RWPE1 (cell line): ENCODE data around the gene CHAC1.
A peak's percentile ranks its signal among the peaks of the same experiment; 100 is the strongest.

ENCODE experiments used
- CTCF ChIA-PET: fragments of 350-600 bp; sonication (Branson Sonifier 250); formaldehyde crosslinking; extraction: SDS; loops from one replicate; lab custom pipeline; 2021; lab: Yijun Ruan, JAX
- POLR2A ChIA-PET: fragments of 400-600 bp; formaldehyde crosslinking; extraction: SDS; loops from one replicate; lab custom pipeline; 2020; ENCODE audit warnings: antibody characterized with exemption; ENCODE audit not compliant: low non-redundant PET; lab: Yijun Ruan, JAX
- DNase-seq: peaks from one replicate; pipeline ENCODE4 v3.0.0; 2012; ENCODE audit warnings: low spot score
- H3K27ac ChIP-seq: fragments of 450-650 bp; 2 replicates; pipeline ENCODE4 v1.5.1; 2017
- TF ChIP-seq, protein P1 (sequence below): fragments of 450-650 bp; conservative IDR thresholded peaks from 2 replicates; pipeline ENCODE4 v1.5.1; 2017; ENCODE audit warnings: low read depth, mild to moderate bottlenecking

The CHAC1 gene

DNA sequence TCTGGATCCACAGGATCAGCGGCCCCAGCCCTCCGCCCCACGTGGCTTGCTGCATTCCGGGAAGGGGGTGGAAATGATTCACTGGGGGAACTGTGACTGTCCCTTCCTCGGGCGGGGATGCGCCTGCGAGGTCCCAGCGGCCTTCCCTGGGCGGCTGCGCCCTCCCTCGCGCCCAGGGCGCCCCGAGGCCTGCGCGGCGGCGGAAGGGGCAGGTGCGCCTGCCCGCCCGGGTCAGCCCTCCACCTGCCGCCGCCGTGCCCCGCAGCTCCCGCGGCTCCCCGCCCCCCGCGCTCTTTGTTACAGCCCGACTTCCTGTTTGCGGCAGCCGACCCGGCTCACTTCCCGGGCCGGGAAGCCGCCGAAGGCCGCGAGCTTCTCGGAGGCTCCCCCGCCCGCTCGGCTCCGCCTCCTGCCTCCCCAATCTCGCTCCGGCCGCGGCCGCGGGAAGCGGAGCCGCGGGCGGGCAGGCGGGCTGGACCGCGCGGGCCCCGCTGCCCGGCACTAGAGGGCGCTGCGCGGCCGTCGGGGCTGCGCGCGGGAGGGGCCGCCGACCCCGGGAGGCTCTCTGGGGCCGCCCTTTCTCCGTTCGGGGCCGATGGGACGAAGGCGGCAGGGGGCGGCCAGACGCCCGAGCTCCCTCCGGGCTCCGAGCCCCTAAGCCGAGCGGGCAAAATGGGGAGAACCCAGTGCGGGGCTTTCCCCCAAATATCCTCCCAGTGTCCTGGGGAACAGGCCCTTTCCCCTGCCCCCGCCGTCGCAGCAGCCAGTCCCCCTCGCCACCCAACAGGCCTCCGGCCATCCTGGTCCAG is 11.5 kb upstream of the CHAC1 start:
- TF ChIP-seq, protein P1, sequence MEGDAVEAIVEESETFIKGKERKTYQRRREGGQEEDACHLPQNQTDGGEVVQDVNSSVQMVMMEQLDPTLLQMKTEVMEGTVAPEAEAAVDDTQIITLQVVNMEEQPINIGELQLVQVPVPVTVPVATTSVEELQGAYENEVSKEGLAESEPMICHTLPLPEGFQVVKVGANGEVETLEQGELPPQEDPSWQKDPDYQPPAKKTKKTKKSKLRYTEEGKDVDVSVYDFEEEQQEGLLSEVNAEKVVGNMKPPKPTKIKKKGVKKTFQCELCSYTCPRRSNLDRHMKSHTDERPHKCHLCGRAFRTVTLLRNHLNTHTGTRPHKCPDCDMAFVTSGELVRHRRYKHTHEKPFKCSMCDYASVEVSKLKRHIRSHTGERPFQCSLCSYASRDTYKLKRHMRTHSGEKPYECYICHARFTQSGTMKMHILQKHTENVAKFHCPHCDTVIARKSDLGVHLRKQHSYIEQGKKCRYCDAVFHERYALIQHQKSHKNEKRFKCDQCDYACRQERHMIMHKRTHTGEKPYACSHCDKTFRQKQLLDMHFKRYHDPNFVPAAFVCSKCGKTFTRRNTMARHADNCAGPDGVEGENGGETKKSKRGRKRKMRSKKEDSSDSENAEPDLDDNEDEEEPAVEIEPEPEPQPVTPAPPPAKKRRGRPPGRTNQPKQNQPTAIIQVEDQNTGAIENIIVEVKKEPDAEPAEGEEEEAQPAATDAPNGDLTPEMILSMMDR: peak; percentile 99
- peak; percentile 80 for DNase-seq
- POLR2A ChIA-PET: interaction anchor here (0.6 to 1.6 kb wide), 7 partner anchors 11 to 129 kb away, joined by 3 to 5 read pairs (median 4); partner anchors contain the start of gene CHAC1
- H3K27ac ChIP-seq: peak overlapping the region; percentile 39
- CTCF ChIA-PET: interaction anchor here (0.5 to 2.9 kb wide), 41 partner anchors 9 to 489 kb away, joined by 3 to 30 read pairs (median 4); partner anchors contain the start of genes CHAC1, DLL4 and RMDN3

DNA sequence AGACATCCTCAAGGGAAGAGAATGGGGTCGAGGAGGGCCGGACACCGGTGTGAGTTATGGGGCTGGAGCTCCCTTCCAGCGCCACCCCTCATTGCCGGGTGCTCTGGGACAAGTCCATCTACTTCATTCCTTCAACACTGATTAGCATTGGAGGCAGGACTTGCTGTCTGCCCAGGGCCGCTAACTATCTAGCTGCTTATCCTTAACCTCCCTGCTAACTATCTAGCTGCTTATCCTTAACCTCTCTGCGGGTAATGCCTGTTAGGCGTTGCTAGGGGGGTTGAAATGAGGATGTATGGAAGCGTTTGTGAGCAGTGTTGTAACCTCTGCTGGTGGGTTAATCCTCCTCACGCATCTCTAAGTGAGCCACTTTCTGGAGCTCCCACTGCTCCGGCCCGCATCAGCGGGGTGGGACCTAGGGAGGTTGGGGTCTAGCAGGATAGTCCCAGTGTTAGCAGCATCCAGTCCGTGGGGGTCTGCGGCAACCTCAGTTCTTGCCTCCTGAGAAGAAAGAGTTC is 10.9 kb upstream of the CHAC1 start:
- ChIA-PET POLR2A (interaction anchor here (1.6 kb wide), 1 partner anchor 10 kb away, joined by 3 read pairs; the partner anchor contains the start of gene CHAC1), CTCF (interaction anchor here (0.6 to 2.9 kb wide), 17 partner anchors 12 to 451 kb away, joined by 3 to 30 read pairs (median 5); partner anchors contain the start of genes CHAC1, DLL4 and RMDN3)
- TF ChIP-seq, protein P1: no peak
- peak overlapping the region; percentile 39 for H3K27ac ChIP-seq
- DNase-seq: no peak

DNA sequence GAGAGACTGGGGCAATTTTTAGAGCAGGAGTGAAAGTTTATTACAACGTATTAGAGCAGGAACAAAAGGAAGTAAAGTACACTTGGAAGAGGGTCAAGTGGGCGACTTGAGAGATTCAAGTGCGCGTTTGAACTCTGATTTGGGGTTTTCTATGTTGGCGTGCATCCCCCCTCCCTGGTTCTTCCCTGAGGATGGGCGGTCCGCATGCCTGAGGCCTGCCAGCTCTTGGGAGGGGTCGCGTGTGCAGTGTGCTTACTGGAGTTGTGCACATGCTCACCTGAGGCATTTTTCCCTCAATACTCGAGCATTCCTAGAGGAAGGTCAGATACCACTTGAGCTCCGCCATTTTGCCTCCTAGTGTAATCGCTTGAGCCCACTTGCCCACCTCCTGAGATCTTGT is 10.4 kb upstream of the CHAC1 start:
- DNase-seq: no peak
- POLR2A ChIA-PET: interaction anchor here (1.6 kb wide), 1 partner anchor 10 kb away, joined by 3 read pairs; the partner anchor contains the start of gene CHAC1
- CTCF ChIA-PET: interaction anchor here (0.8 to 2.9 kb wide), 12 partner anchors 12 to 188 kb away, joined by 3 to 30 read pairs (median 5); partner anchors contain the start of genes CHAC1, DLL4 and RMDN3
- TF ChIP-seq, protein P1: no peak
- H3K27ac ChIP-seq: no peak overlapping the region

DNA sequence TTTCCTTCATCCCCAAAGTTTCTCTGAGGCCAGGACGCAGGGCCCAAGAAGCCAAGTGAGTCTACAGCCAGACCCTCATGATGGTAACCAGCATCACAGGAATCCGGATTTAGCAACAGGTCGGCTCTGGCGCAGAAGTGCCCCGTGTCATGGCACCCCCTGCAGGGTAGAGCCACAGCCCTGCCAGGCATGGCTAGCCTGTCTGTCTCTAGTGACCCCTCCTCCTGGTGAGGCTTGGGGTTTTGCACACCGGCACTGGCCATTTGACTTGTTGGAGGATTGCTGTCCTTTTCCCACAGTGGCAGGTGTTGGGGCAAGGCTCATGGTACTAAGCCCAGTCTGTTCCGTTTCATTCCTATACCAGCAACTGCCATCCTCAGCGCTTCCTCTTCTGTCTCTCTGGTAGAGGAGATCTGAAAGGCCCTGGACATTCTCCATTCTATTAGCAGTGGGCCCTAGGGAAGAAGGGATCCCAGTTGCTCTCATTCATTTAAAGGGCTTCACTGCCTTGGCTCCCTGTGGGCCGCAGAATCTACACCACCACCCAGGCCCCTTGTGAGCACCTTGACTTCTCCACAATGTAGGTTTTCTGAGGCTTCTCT is 9.4 kb upstream of the CHAC1 start:
- no peak for DNase-seq
- POLR2A ChIA-PET: no interaction called here

DNA sequence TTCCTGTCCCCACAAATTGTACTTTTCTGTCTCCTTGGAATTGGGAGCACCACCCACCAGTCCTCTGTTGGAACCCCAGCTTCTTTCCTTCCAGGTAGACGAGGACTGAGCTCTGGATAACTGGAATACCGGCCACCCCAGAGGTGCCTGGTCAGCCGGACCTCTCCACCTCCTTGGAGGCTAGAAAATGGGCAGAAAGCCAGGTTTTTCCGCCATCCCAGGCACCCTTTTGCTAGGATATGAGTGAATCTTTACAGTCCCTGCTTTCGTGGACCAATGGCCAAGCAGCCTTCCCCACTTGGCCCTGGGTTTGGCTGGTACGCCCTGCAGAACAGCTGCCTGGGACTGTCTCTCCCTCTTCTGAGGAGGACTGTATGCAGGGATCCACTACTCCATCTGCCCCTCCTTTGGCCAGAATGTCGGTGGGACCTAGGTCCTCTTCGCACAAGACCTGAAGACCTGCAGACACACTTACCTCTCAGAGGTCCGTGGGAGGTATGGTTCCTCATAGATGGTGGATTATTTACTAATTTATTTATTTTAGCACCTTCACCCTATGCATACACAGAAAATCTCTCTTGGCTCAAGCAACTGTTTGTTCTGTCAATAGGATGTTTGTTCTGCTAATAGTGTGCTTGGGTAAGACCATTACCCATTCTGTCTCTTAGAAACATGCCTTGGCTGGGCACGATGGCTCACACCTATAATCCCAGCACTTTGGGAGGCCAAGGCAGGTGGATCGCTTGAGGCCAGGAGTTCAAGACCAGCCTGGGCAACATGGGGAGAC is 8.6 kb upstream of the CHAC1 start:
- H3K27ac ChIP-seq: no peak overlapping the region
- DNase-seq: no peak
- ChIA-PET CTCF (no interaction called here), POLR2A (no interaction called here)
- TF ChIP-seq, protein P1: no peak

More for the DNA sequence above, 9.4 kb upstream of the CHAC1 start:
- no peak overlapping the region for H3K27ac ChIP-seq
- TF ChIP-seq, protein P1: no peak
- CTCF ChIA-PET: interaction anchor here (0.7 kb wide), 1 partner anchor 53 kb away, joined by 3 read pairs; no protein-coding TSS in a partner anchor
